GDM1 (cell line): Measurements from ENCODE around the gene GPX4.

Source experiments
- DNase-seq: peaks from one replicate; lab custom pipeline; 2025; lab: John Stamatoyannopoulos, UW

The GPX4 gene

GRCh38 chr19:1149259-1150045, 45.7 kb downstream of the GPX4 start:
- no peak for DNase-seq

- DNase-seq = no peak
Measured at GRCh38 chr19:1150333-1151036, 46.7 kb downstream of the GPX4 start.

GRCh38 chr19:1151037-1151724, 47.4 kb downstream of the GPX4 start:
- DNase-seq = no peak

DNA sequence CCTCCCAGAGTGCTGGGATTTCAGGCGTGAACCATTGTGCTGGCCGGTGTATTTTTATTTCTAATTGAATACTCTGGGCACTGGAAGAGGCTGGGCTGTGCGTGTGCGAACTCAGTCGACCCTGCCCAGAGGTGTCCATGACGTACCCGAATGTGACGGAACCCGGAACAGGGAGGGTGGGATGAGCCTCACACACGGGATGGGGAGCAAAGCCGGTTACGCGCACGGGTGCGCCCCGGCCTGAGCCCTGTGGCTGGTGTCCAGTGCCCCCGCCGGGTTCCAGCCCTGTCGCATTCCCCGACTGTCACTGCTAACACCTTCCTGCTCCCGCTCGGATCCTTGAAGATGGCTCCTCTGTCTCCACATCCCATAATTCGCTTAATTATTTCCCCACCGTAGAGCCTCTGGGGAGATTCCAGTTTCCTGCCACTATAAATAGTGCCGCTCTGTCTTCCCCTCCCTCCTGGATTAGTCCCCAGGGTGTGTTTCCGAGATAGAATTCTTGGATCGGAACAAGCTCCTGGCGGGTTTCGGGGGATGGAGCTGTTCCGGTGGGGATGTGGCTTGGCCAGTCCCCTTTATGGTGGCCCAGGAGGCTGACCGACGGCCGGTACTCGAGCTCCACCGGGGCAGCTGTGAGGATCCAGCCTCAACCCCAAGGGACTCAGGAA, 48.3 kb downstream of the GPX4 start:
- DNase-seq = no peak

DNA sequence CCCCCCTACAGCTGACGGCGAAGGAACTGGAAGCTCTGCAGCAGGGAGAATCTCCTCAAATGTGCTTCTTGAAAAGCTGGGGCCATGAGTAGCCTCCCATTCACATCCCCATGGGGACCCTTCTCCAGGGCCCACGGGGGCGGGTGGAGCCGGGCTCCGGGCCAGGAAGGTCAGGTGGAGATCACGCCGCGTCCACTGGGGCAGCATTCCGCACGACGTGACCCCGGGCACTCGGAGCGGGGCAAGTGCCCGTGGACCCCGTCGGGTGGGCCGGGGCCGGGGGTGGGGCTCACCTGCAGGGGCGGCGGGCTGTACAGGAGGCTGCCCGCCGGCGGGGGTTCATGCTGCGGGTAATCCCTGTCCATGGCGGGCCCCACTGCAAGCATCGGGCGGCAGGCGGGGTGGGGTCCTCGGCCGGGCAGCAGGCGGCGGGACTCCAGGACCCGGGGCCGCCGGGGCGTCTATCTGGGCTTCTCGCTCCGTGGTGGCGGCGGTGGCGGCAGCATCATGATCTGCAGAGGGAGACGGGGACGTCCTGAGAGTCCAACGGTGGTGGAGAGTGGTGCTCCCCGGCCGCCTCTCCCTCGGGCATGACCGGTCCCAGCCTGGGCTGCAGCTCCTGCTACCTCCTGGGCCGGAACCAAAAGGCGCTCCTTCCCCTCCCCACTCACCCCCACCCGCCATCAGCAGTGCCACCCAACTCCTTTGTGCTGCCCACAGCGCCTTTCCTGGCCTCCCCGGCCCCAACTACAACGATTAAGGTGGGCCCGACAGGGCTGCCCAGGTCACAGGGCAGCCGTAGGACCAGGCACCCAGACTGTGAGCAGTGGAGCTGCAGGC, 50.3 kb downstream of the GPX4 start:
- no peak for DNase-seq

DNA sequence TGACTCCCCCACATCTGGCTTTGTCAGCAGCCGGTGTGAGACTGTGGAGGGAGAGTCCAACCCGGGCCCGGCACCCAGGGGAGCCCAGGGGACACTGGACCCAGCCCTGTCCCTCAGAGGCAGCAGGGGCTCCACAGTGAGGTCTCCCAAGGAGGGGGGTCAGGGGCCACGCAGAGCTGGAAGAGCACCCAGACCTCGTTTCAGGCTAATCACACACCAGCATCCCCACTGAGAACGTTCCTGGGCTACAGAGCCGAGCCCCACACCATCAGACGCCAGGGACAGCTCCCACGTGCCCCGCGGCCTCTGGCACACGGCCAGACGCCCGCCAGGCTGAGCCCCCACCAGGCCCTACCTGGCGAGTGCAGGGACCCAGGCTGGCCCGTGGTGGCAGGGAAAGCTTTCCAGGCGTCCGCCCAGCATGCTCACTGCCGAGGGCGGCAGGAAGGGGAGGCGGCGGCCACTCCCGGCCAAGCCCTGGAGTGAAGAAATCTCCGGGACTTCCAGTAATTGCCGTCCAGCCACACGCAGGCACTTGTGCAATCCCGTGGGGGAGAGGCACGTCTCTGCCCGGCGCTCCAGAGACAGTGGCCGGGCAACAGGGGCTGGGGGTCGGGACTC, 51.0 kb downstream of the GPX4 start:
- DNase-seq = no peak

- no peak for DNase-seq
Measured at GRCh38 chr19:1155352-1156304, 51.8 kb downstream of the GPX4 start.
